ENCODE measurements around the gene SORCS2.
A peak's percentile ranks its signal among the peaks of the same experiment; 100 is the strongest.

The SORCS2 gene

GRCh38 chr4:7187691-7188090 is 4.6 kb upstream of the SORCS2 start:
- no peaks in the 10 kb centered on the region for H3K4me1 ChIP-seq (ENCODE audit: insufficient read depth, low read length)
- H3K9me3 ChIP-seq (ENCODE audit: insufficient read depth, low read depth, low read length): no peaks in the 10 kb centered on the region
- H3K9ac ChIP-seq (ENCODE audit: low read depth, low read length): no peak overlapping the region
- peaks cover 39% of the 10 kb centered on the region for H3K27me3 ChIP-seq (ENCODE audit: insufficient read depth, low read length)
- H3K36me3 ChIP-seq (ENCODE audit: insufficient read depth, low read length): no peaks in the 10 kb centered on the region
- H3K27ac ChIP-seq (ENCODE audit: low read depth, low read length): no peak overlapping the region
- H3K4me3 ChIP-seq (ENCODE audit: low read length): no peak overlapping the region
- WGBS: 88% methylated on average over 7 of the region's 7 CpGs

- no peaks in the 10 kb centered on the region for H3K36me3 ChIP-seq (ENCODE audit: insufficient read depth, low read length)
- peaks cover 52% of the 10 kb centered on the region for H3K27me3 ChIP-seq (ENCODE audit: insufficient read depth, low read length)
- H3K4me1 ChIP-seq (ENCODE audit: insufficient read depth, low read length): no peaks in the 10 kb centered on the region
- WGBS: 90% methylated on average over 12 of the region's 12 CpGs
- H3K9me3 ChIP-seq (ENCODE audit: insufficient read depth, low read depth, low read length): no peaks in the 10 kb centered on the region
- H3K4me3 ChIP-seq (ENCODE audit: low read length): no peak overlapping the region
- no peak overlapping the region for H3K27ac ChIP-seq (ENCODE audit: low read depth, low read length)
- no peak overlapping the region for H3K9ac ChIP-seq (ENCODE audit: low read depth, low read length)
Observed at GRCh38 chr4:7189066-7189465, 3.3 kb upstream of the SORCS2 start.

- Histone ChIP-seq H3K27ac (ENCODE audit: low read depth, low read length) (no peak overlapping the region), H3K27me3 (ENCODE audit: insufficient read depth, low read length) (peaks cover 58% of the 10 kb centered on the region), H3K9me3 (ENCODE audit: insufficient read depth, low read depth, low read length) (no peaks in the 10 kb centered on the region), H3K4me3 (ENCODE audit: low read length) (no peak overlapping the region), H3K36me3 (ENCODE audit: insufficient read depth, low read length) (no peaks in the 10 kb centered on the region), H3K4me1 (ENCODE audit: insufficient read depth, low read length) (no peaks in the 10 kb centered on the region), H3K9ac (ENCODE audit: low read depth, low read length) (no peak overlapping the region)
- WGBS: 71% methylated on average over 11 of the region's 11 CpGs
Observed at GRCh38 chr4:7189475-7190277, 2.7 kb upstream of the SORCS2 start.

GRCh38 chr4:7190278-7190594 is 2.1 kb upstream of the SORCS2 start:
- no peak overlapping the region for H3K4me3 ChIP-seq (ENCODE audit: low read length)
- peaks cover 64% of the 10 kb centered on the region for H3K27me3 ChIP-seq (ENCODE audit: insufficient read depth, low read length)
- no peak overlapping the region for H3K27ac ChIP-seq (ENCODE audit: low read depth, low read length)
- H3K9ac ChIP-seq (ENCODE audit: low read depth, low read length): no peak overlapping the region
- WGBS: 90% methylated on average over 2 of the region's 2 CpGs
- no peaks in the 10 kb centered on the region for H3K9me3 ChIP-seq (ENCODE audit: insufficient read depth, low read depth, low read length)
- H3K36me3 ChIP-seq (ENCODE audit: insufficient read depth, low read length): no peaks in the 10 kb centered on the region
- no peaks in the 10 kb centered on the region for H3K4me1 ChIP-seq (ENCODE audit: insufficient read depth, low read length)

- Histone ChIP-seq H3K9ac (ENCODE audit: low read depth, low read length) (no peak overlapping the region), H3K9me3 (ENCODE audit: insufficient read depth, low read depth, low read length) (no peaks in the 10 kb centered on the region), H3K4me1 (ENCODE audit: insufficient read depth, low read length) (0 out of 2 replicates have a peak, but pooled peaks cover 5% of the 10 kb centered on the region), H3K4me3 (ENCODE audit: low read length) (no peak overlapping the region), H3K36me3 (ENCODE audit: insufficient read depth, low read length) (no peaks in the 10 kb centered on the region), H3K27ac (ENCODE audit: low read depth, low read length) (no peak overlapping the region), H3K27me3 (ENCODE audit: insufficient read depth, low read length) (peaks cover 68% of the 10 kb centered on the region)
- WGBS: 90% methylated on average over 10 of the region's 11 CpGs
Observed at GRCh38 chr4:7190691-7191545, 1.4 kb upstream of the SORCS2 start.

- 79% methylated on average over 22 of the region's 22 CpGs for WGBS
- no peak overlapping the region for H3K27ac ChIP-seq (ENCODE audit: low read depth, low read length)
- H3K9ac ChIP-seq (ENCODE audit: low read depth, low read length): 0 out of 2 replicates have a peak overlapping the region, but pooled peaks have one; percentile 29
- H3K36me3 ChIP-seq (ENCODE audit: insufficient read depth, low read length): no peaks in the 10 kb centered on the region
- peaks cover 12% of the 10 kb centered on the region for H3K4me1 ChIP-seq (ENCODE audit: insufficient read depth, low read length)
- H3K9me3 ChIP-seq (ENCODE audit: insufficient read depth, low read depth, low read length): no peaks in the 10 kb centered on the region
- peaks cover 68% of the 10 kb centered on the region for H3K27me3 ChIP-seq (ENCODE audit: insufficient read depth, low read length)
- H3K4me3 ChIP-seq (ENCODE audit: low read length): peak overlapping the region; percentile 62
Observed at GRCh38 chr4:7191546-7192251, 639 bp upstream of the SORCS2 start.

- peak overlapping the region; percentile 62 for H3K4me3 ChIP-seq (ENCODE audit: low read length)
- H3K4me1 ChIP-seq (ENCODE audit: insufficient read depth, low read length): peaks cover 14% of the 10 kb centered on the region
- no peak overlapping the region for H3K9ac ChIP-seq (ENCODE audit: low read depth, low read length)
Observed at GRCh38 chr4:7193030-7193958, 956 bp downstream of the SORCS2 start.

GRCh38 chr4:7194251-7195140 is 2.2 kb downstream of the SORCS2 start:
- no peak overlapping the region for H3K9ac ChIP-seq (ENCODE audit: low read depth, low read length)
- H3K4me1 ChIP-seq (ENCODE audit: insufficient read depth, low read length): peaks cover 14% of the 10 kb centered on the region
- no peak overlapping the region for H3K4me3 ChIP-seq (ENCODE audit: low read length)
- no peaks in the 10 kb centered on the region for H3K9me3 ChIP-seq (ENCODE audit: insufficient read depth, low read depth, low read length)
- peaks cover 54% of the 10 kb centered on the region for H3K27me3 ChIP-seq (ENCODE audit: insufficient read depth, low read length)
- H3K36me3 ChIP-seq (ENCODE audit: insufficient read depth, low read length): no peaks in the 10 kb centered on the region
- no peak overlapping the region for H3K27ac ChIP-seq (ENCODE audit: low read depth, low read length)
- 68% methylated on average over 6 of the region's 6 CpGs for WGBS

More at GRCh38 chr4:7193030-7193958, 956 bp downstream of the SORCS2 start:
- peaks cover 67% of the 10 kb centered on the region for H3K27me3 ChIP-seq (ENCODE audit: insufficient read depth, low read length)
- 4% methylated on average over 62 of the region's 62 CpGs for WGBS
- H3K36me3 ChIP-seq (ENCODE audit: insufficient read depth, low read length): no peaks in the 10 kb centered on the region
- no peaks in the 10 kb centered on the region for H3K9me3 ChIP-seq (ENCODE audit: insufficient read depth, low read depth, low read length)
- H3K27ac ChIP-seq (ENCODE audit: low read depth, low read length): no peak overlapping the region

GRCh38 chr4:7195141-7195515 is 2.8 kb downstream of the SORCS2 start:
- Histone ChIP-seq H3K9ac (ENCODE audit: low read depth, low read length) (no peak overlapping the region), H3K9me3 (ENCODE audit: insufficient read depth, low read depth, low read length) (no peaks in the 10 kb centered on the region), H3K4me3 (ENCODE audit: low read length) (no peak overlapping the region), H3K4me1 (ENCODE audit: insufficient read depth, low read length) (peaks cover 14% of the 10 kb centered on the region), H3K27me3 (ENCODE audit: insufficient read depth, low read length) (peaks cover 48% of the 10 kb centered on the region), H3K36me3 (ENCODE audit: insufficient read depth, low read length) (no peaks in the 10 kb centered on the region), H3K27ac (ENCODE audit: low read depth, low read length) (no peak overlapping the region)
- WGBS: 94% methylated on average over 4 of the region's 5 CpGs

Measured in HUES64 (cell line).